HG03558 (cell line): ENCODE measurements around the gene AVL9.
"Not testable (repeated sequence)": the region's sequence is repeated elsewhere in the genome, so short reads cannot be mapped to it uniquely, and the experiment has no call there.

Experiments used
- ATAC-seq: cut with Tn5 transposase; IDR thresholded peaks from one replicate; pipeline ENCODE4 v1.9.1; 2021; ENCODE audit warnings: moderate number of reproducible peaks; ENCODE audit not compliant: unreplicated experiment; ENCODE audit errors: extremely low read depth

AVL9 gene

GRCh38 chr7:32494946-32495297 lies 367 bp upstream of the AVL9 start:
- ATAC-seq = peak; percentile 1

GRCh38 chr7:32496052-32496813 lies 944 bp downstream of the AVL9 start:
- ATAC-seq = no peak

GRCh38 chr7:32499755-32500154 lies 4.5 kb downstream of the AVL9 start:
- ATAC-seq = not testable (repeated sequence)

GRCh38 chr7:32500216-32500615 lies 4.9 kb downstream of the AVL9 start:
- not testable (repeated sequence) for ATAC-seq

- no peak for ATAC-seq
Observed at GRCh38 chr7:32500922-32501341, 5.6 kb downstream of the AVL9 start.

- no peak for ATAC-seq
Observed at GRCh38 chr7:32501522-32501921, 6.2 kb downstream of the AVL9 start.

- no peak for ATAC-seq
Observed at GRCh38 chr7:32502728-32503127, 7.4 kb downstream of the AVL9 start.

- ATAC-seq = peak; percentile 66
Observed at GRCh38 chr7:32506266-32507054, 11.2 kb downstream of the AVL9 start.

- ATAC-seq = no peak
Observed at GRCh38 chr7:32507414-32507813, 12.1 kb downstream of the AVL9 start.

- ATAC-seq = no peak
Observed at GRCh38 chr7:32511791-32512190, 16.5 kb downstream of the AVL9 start.

GRCh38 chr7:32513210-32513609 lies 17.9 kb downstream of the AVL9 start:
- no peak for ATAC-seq

GRCh38 chr7:32515890-32516550 lies 20.7 kb downstream of the AVL9 start:
- ATAC-seq = peak; percentile 86

- no peak for ATAC-seq
Observed at GRCh38 chr7:32516551-32517100, 21.3 kb downstream of the AVL9 start.

- ATAC-seq = no peak
Observed at GRCh38 chr7:32518534-32519140, 23.3 kb downstream of the AVL9 start.

GRCh38 chr7:32519763-32520162 lies 24.5 kb downstream of the AVL9 start:
- no peak for ATAC-seq

GRCh38 chr7:32522746-32523530 lies 27.6 kb downstream of the AVL9 start:
- ATAC-seq = no peak

- no peak for ATAC-seq
Observed at GRCh38 chr7:32524631-32525030, 29.3 kb downstream of the AVL9 start.

GRCh38 chr7:32525839-32526238 lies 30.6 kb downstream of the AVL9 start:
- no peak for ATAC-seq

- no peak for ATAC-seq
Observed at GRCh38 chr7:32531402-32531801, 36.1 kb downstream of the AVL9 start.

GRCh38 chr7:32532086-32532485 lies 36.8 kb downstream of the AVL9 start:
- ATAC-seq = no peak
